Stimulated activated CD4-positive, alpha-beta T cell treated with anti-CD3 and anti-CD28 coated beads, Interleukin-2, amount 100 ng/mL, for 4 hours (primary cell): ENCODE data around the gene SLC2A9.

Experiments used
- DNase-seq: peaks from one replicate; pipeline ENCODE4 v3.0.0-alpha.2; 2020; ENCODE audit warnings: low read depth

SLC2A9 gene

DNA sequence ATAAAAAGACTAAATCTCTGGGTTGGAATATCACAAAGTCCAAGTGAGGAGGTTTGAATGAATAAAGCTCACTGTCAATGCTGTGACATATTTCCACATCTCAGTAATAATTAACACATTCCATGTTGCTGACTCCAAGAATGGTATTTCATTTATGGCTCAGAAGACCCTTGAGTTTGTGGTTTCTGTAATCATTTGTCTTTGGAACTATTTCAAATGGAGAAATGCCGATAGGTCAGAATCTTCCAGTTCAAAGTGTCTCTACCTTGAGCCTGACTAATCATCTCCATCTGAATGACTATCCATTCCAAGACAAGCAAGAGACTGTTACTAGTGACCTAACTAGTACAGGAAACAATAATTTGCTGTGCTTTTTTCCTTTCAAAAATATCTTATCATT is 24.2 kb upstream of the SLC2A9 start:
- no peak for DNase-seq

DNA sequence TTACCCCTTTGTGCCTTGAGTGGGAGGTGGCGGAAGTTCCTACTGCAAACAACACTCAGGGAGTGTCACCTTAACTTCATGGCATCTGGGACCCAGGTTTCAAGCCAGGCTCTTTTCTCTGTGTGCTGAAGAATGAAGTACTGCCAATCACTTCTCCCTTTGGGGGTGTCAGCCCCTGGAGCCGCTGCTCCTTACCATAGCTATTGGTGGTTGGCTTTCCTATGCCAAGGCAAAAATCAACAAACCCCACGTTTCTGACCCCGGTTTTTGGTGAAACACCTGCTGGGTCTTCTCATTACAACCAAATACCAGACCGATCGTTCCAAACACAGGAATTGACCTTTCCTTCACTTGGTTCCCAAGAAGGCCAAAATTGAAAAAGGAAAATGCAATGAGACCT is 19.7 kb upstream of the SLC2A9 start:
- DNase-seq, result no peak

DNA sequence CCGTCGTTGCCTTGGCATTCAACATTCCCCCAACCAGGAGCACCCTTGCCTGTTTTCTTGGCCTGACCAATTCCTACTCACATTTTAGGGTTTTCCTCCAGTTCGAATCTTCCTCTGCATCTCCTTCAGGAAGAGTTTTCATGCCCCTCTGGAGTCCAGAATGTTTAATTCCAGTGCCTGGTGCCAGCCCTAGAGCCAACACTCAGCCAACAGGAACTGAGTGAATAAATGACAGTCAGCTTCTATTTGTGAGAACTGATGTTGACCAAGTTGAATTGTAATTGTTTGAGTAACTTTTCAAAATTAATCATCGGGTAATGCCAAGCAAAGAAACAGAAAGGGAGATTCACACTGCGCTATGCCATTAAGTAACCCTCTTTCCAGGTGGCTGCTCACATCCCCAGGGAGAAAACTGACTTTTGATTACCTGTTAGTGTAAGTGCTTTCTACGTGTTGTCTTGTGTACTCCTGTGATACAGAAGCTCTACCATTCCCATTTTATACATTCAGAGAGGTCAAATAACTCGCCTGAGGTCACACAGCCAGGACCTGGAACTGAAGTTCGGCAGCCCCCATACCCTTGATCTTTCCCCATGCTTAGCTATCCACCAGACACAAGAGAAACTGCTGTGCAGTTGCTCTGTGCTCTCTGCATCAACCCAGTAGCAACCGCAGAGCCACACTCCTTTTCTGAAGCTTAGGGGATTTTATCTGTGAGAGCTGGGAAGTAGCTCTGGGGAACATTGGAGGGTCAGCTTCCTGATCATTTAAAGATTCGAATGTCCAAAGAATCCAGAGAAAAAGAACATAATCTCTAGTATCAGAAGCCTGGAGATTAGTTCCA is 19.0 kb upstream of the SLC2A9 start:
- DNase-seq, result no peak

DNA sequence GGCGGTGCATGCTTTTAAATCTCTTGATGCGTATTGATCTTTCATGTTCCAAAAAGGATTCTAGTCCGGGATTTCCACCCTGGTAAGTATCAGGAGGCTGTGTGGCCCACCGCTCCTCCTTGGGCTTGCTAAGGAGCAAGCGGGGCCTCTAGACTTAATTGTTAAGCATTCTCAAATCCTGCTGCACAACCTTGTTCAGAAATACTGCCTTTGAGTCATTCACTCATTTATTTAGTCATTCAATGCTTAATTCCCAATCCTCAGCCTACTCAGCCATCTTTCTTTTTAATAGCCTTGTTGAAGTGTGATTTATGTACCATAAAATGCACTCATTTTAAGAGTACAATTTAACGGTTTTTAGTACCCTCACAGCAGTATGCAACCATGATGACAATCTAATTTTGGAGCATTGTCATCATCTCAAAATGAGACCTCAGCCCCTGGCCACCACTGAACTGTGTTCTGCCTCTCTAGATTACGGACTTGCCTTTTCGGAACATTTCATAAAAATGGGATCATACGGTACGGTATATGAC is 15.6 kb upstream of the SLC2A9 start:
- DNase-seq, result no peak

DNA sequence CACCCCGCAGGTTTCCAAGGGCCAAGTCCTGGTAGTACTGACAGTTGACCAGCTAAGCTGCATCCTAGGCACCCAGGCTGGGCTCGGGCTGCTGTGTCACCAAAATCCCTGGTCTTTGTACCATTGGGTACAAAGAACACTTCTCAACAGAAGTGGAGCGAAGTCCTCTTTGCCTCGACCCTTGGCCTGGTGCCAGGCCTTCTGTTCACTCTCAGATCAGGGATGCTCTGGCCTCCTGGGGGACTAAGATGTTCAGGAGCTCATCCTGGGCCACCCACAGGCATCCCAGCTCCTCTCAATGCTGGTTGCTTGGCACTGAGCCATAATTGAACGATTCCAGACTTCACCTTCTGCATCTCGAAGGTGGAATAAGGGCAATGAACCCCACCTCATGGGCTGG is 13.8 kb upstream of the SLC2A9 start:
- DNase-seq, result no peak

DNA sequence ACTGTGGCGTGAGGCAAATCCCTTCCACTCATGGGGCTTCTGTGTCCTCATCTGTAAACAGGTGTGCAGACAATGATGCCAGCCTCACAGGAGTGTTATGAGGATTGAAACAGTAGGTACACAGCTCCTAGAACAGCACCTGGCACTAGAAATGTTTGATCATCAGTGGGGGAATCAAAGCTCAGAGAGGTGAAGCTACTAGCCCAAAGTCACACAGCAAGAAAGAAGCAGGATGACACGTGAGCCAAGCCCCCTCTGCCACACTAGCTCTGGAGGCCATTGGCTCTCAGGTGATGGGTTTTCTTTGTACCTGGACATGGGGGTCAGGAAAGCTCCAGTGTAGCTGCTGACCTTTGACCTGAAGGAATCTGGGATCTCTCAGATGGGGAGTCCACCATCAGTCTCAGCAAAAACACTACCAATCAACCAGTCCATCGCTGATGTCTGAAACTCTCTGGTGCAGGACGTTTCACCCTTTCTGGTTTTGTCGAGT is 13.4 kb upstream of the SLC2A9 start:
- no peak for DNase-seq

DNA sequence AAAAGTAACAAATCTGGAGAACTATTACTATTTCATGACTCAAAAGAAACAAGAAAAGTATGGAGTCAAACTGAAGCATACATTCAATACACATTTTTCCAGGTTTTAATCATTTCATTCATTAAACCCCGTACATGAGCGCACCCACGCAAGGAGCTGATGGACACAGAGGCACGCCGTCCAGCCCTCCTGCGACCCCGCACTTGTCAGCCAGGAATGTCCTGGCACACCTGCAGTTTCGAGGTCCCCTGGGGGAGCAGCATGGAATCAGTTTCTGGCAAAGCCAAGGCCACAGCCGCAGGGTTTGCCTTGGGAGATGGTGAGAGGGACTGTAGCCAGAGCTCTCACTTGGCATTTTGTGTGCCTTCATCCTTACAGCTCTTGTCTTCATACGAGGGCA is 12.8 kb upstream of the SLC2A9 start:
- no peak for DNase-seq

DNA sequence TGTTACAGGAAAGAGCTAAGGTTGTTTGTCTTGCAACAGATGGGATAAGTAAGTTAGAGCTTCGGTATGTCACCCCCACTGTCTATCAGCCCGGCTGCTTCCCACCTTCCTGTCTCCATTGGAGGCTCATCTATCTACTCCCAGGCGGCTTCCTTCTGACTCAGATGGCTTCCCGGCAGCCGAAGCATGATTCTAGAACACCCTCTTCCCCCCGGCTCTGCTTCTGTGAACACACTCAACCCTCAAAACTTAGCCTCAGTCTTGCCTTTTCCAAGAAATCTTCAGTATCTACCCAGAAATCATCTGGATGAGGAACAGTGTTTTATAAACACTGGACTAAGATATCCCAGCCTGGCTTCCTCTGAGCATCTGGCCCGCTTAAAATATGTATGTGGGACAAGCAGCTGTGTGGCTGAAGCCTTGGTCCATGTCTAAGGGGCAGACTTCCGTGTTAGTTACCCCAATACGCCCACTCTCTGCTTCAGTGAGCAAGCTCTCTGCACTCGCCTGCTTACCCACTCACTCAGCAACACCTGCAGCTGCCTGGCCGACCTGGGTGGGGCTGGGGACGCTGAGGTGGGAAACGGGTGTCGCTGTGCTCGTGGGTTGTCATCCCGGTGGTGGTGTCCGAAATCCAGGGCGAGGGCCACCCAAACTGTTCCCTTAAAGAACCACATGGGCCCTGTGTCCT is 12.0 kb upstream of the SLC2A9 start:
- DNase-seq, result no peak

DNA sequence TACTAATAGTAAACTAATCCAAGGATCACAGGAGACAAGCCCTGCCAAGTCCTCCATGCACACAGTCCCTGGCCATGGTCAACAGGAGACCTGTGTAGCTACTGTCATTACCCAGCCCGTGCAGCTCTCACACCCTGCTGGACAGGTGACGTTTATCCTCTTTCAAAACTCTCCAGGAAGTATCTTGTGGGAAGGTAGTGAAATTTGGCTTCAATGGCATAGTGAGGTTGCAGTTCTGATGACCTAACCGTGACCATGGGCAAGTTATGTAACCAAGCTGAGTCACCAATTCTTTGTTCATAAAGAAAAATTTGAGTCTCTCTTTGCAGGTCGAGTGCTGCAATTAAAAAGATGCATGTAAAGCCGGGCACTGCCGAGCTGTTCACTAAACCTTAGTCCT is 11.3 kb upstream of the SLC2A9 start:
- DNase-seq, result no peak

DNA sequence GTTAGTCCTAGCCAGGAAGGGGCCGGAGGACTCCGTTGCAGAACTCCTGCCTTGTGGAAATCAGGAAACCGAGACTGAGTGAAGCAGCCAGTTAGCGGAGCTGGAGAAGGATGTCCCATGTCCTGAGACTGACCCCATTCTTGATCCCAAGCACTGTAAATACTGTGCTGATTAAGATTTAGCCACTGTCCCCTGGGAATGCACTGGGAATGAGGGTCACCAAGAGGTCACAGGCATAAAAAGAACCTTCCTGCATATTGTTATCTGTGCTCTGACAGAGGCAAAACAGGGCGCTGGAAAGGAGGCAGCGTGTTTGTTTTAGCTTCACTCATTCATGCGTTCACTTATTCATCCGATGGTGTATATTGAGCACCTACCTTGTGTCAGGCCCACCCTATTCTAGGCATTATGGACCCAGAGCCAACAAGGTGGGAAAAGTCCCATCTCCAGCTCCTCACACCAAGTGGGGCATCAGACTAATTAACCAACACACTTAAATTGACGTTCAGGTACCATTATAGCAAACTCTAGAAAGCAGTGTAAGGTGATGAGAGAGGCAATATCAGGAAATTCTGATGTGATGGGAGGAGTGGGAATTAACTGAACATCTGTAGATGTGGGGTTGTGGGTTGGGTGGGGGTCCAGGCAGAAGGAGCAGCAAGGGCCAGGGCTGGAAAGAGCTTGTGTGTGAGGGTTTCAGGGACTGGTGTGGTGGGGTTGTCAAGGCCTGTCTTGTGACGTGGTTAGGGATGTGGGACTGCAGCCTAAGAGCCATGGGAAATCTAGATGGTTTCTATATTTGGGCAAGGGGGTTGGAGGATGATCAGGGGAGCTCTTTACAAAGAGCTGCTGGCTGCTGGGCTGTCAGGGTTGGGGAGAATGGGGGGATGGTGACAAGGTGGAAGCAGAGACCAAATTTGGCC is 10.6 kb upstream of the SLC2A9 start:
- no peak for DNase-seq

DNA sequence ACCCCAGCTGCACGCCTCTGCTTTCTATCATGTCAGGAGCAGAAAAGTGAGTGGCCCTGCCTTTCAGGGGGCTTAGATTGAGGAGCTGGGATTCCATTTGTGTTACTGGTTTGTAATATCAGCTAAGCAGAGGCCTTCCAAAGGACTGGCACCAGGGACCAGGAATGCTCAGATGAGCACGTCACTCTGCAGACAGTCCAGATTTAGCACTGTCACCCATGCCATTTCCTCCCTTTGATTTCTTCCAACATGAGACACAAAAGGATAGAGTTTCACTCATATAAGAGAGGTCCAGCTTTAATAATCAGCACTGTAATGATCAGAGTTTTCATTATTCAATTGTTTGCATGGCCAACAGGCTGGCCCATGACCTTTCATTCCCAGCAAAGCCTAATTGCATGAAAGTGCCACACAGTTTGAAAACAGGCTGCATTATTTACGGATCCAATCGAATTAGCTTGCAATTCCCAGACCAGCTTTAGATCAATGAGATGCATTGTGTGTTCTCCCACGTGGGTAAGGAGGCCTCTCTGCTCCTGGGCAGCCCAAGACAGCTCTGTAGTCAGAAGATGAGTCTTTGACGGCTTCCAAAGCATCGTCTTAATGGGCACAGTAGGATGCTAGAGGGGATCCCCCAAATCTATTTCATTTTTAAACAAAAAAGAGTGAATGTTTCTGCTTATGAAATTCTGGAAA is 9.8 kb upstream of the SLC2A9 start:
- no peak for DNase-seq

DNA sequence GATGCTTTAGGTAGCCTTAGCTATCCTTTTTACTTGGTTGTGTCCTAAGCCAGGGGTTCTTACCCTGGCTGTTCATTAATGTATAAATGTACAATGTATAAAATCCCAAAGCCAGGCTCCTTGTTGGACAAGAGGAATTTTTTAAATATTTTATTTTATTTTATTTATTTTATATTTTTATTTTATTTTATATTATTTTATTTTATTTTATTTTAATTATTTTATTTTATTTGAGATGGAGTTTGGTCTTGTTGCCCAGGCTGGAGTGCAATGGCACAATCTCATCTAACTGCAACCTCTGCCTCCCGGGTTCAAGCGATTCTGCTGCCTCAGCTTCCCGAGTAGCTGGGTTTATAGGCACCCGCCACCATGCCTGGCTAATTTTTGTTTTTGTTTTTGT is 8.1 kb upstream of the SLC2A9 start:
- no peak for DNase-seq

DNA sequence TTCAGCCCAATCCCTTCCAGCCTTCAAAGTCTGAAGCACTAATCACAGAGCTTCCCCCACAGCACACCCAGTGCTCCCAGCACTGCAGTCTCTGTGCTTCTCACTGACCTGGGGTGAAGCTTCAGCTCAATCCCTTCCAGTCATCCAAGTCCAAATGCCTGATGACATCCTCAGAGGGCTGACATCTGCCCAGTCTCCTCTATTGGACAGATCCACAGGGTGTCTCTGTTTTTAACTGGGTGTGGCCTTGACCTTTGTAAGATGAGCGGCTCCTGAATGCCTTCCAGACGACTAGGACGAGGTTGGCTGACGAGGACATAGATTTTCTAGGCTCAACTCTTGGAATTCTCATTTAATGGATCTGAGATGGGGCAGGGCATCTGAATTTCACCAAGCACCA is 7.6 kb upstream of the SLC2A9 start:
- no peak for DNase-seq

DNA sequence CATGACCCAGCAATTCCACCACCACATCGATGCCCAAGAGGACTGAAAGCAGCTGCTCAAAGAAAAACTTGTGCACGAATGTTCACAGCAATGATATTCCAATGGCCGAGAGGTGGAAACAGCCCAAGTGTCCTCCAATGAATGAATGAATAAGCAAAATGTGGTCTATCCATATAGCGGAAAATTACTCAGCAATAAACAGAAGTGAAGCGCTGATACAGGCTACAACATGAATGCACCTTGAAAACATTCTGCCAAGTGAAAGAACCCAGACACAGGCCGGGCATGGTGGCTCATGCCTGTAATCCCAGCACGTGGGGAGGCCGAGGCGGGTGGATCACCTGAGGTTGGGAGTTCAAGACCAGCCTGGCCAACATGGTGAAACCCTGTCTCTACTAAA is 5.2 kb upstream of the SLC2A9 start:
- DNase-seq, result no peak

DNA sequence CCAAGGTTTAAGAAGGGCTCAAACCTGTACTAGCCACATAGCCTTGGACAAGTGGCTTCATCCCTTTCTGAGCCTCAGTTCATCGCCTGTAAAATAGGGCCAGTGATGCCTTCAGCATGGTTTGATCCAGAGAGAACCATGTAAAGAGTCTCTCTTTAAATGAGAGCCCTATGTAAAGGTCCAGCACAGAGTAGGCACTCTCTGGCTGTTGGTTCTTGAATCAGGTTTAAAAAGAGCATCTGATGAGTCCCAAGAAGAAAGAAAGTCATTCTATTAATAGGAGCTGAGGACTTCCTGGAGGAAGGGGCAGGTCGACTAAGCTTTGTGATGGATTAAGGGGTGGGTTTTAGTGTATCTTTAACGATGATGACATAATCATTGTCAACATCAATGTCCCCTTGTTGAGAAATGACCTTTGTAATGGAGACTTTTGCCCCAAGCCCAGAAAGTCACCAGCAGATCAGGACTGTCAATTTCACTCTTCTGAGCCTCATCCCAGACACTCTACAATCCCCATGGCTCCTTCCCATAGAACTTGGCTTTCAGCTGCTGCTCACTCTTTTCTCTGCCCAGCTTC is 4.0 kb upstream of the SLC2A9 start:
- DNase-seq, result no peak

DNA sequence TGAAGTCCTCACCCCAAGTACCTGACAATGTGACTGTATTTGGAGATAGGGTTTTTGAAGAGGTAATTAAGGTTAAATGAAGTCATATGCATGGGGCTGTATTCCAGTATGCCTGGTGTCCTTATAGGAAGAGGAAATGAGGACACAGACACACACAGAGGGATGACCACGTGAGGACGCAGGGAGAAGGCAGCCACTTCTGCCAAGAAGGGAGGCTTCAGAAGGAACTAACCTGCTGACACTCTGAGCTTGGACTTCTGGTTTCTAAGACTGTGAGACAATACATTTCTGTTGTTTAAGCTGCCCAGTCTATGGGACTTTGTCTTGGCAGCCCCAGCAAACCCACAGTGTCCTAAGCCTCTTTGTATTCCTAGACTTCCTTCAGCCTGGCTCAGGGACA is 3.0 kb upstream of the SLC2A9 start:
- no peak for DNase-seq

DNA sequence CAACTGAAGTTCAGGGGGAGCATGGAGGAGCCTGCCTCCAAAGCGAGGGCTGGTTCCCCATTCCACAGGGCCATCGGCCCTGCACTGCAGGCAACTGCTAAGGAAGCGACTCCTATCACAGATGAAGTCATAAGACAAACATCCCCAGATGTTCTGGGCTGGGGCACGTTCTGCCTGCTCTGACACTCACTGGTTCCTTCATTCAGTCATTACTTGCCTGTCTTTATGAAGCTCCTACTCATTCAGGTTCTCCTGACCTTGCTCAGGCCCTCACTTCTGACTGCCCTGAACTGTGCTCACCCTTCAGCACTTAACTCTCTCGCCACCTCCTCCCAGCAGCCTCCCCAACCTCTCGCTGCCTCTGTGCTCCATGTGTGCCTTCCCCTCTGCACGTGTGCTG is 2.5 kb upstream of the SLC2A9 start:
- no peak for DNase-seq

DNA sequence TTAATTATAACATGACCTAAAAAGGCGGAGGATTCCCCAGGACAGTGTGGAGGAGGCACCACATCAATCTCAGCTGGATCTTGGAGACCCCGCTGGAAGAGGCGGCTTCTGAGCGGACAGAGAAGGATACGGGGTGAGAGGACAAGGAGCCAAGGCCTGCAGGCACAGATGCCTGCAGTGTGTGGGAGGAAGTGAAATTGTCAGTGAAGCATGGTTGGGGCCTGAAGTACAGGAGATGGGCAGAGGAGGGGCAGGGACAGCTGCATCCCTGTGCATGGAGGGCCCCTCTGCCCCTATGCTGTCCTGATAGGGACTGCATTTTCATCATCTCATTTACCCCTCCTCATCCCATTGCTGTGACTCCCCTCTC is 1.7 kb upstream of the SLC2A9 start:
- DNase-seq, result no peak

DNA sequence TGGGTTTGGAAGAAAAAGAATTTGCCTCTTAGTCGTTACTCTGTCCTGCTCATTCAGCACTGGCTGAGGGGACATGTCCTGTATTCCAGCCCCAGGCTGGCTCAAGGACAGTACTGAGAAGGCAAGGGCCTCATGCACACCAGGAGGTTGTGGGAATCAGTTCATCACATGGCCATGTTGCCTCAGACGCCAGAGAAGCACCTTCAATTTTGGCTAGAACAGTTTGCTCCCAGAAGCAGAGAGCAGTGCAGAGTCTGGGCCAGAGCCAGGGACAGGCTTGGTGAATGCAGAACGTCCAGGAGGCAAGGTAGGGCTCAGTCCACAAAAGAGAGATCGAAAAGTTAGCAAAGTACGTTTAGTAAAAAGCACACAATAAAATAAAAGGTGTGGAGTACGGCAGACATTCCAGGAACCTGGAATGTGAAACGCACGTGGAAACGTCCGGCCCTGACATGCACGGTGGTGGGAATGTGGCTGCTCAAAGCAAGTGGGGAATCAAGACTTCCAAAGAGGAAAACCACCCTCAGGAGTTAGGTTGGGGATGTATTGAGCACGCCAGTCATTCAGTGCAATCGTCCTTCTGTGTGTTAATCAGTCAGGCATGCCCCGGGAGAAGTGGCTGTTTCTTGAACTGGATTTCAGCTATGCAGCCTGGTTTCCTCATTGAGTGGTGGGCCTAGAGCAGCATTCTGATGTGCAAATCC is 1.2 kb upstream of the SLC2A9 start:
- no peak for DNase-seq

DNA sequence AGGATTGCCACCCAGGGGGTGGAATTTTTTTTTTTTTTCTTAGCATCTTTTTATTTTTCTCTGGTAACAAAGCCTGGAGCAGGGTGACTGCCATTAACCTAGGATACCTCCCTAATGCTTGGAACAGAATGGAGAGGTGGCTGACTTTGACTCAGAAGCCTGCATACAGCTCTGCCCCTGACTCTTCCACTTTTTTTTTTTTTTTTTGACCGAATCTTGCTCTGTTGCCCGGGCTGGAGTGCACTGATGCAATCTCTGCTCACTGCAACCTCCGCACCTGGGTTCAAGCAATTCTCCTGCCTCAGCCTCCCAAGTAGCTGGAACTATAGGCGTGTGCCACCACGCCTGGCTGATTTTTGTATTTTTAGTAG is 341 bp upstream of the SLC2A9 start:
- no peak for DNase-seq

DNA sequence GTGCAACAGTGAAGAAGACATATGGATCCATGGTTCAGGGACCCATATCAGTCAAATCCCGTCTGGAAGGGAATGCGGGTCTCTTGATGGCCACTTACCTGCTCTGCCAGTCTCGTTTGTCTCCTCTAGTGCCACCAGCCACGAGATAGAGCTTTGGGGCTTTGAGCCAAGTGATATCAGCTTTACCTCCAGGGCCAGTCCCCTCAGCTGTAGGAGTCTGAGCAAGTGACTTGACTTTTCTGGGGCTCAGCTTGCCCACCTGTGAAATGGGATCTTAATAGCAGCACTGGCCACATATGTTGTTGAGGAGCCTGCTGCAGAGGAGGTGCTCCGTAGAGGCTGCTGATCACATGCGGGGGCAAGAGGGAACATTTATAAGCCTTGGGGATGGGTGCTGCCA is 1.2 kb downstream of the SLC2A9 start:
- no peak for DNase-seq
